GM18861 (cell line): Measurements from ENCODE around the gene FAM20A.

Source experiments
- ATAC-seq: cut with Tn5 transposase; IDR thresholded peaks from one replicate; pipeline ENCODE4 v1.9.1; 2021; ENCODE audit not compliant: unreplicated experiment

Gene FAM20A

DNA sequence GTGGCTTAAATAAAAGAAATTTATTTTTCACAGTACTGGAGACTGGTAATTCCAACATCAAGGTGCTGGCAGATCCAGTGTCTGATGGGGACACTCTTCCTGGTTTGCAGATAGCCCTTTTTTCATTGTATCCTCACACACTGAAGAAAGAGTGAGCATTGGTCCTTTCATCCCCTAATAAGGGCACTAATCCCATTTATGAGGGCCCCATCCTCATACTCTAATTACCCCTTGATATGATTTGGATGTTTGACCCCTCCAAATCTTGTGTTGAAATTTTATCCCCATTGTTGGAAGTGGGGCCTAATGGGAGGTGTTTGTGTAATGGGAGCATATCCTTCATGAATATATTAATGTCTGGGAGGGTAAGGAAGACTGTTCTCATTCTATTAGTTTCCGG is 9.4 kb upstream of the FAM20A start:
- ATAC-seq = no peak

DNA sequence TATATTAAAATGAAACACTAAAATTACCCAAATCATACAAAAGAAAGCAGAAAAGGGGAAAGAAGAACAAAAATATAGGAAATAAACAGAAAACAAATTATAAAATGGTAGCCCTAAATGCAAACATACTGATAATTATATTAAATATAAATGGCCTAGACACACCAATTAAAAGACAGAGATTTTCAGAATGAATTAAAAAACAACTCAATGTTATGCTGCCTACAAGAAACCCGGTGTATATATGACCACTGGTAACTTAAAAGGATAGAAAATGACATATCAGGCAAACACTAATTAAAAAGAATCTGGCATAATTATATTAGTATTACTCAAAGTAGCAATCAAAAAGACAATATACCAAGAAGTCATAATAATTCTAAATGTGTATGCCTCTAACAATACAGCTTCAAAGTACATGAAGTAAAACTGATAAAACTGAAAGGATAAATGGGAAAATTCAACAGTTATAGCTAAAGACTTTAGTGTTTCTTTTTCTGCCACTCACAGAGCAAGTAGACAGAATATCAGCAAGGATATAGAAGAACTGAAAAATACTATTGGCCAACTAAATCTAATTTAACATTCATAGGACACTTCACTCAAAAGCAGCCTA is 7.5 kb upstream of the FAM20A start:
- no peak for ATAC-seq

DNA sequence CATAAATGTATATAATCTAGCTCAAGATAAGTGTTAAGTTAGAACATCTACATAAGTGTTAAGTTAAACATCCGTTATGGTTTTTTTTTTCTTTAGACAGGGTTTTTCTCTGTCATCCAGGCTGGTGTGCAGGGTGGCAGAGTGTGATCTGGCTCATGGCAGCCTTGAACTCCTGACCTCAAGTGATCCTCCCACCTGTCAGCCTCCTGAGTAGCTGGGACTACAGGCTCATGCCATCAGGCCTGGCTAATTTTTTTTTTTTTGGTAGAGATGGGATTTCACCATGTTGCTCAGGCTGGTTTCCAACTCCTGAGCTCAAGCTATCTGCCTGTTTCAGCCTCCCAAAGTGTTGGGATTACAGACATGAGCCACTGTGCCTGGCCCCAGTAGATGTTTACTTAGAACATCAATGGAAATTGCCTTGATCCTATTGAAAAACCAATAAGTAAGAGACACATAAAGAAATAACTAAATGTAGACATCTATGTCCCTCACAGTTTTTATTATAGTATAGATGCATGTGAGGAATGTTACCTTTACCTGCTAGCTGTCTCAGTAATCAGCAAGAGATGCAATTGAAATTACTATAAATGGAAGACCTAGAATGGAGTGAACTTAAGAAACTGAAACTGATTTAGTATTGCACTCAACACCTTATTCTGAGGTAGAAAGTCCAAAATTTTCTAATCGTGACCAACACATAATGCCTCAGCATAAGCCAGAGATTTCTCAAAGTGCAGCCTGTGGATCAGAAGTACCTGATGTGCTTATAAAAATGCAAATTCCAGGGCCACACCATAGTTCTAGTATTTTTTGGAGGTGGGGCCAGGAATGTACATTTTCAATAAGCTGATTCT is 5.5 kb upstream of the FAM20A start:
- ATAC-seq = no peak

DNA sequence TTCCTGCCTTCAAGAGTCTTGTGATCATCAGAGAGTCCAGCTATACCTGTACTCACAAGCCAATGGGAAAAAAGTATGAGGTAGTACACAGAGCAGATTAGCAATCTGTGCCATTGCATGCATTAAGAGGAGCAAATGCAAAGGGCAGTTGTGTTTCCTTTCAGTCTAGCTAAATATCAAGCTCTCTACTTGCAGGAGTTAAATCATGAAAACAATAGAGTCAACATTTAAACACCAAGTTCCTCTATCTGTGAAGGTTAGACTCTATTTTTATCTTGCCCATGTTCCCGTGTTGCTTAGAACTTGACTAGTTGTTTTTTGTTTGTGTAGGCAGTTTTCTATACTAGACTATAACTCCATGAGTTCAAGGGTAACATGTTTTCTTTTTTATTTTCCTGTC is 4.7 kb upstream of the FAM20A start:
- no peak for ATAC-seq

DNA sequence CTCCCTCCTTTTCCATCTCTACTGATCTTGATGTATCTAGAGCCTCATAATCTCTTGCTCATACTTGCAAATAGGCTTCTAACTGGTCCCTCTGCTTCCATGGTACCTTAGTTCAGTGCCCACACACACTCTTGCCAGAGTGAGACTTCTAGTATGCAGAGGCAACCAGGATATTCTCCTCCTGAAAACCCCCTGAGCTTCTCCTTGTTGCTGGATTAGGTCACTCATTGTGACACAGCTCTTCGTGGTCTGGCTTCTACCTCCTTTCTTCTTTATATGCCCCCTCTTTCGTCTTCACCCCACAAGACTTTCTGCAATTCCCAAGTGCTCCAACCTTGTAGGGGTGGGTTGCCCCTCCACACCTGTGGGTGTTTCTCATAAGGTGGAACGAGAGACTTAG is 2.5 kb upstream of the FAM20A start:
- ATAC-seq = no peak

DNA sequence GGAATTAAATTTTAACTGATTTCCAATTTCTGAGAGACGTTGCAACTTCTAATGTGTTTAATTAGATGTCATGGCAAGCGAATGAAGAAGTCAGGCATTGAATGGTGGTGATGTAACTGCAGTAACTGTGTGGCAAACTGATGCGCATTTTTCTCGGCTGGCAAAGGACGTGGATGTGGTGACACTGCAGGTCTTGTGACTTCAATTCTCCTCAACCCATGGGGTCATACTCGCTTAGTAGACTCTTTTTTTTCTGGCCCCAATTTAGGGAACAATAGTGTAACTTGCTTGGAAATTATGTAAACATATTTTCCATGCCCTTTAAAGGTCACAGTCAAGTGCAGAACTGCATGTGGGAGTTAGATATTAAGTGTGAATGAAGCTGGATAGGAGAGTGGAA is 1.9 kb upstream of the FAM20A start:
- no peak for ATAC-seq

DNA sequence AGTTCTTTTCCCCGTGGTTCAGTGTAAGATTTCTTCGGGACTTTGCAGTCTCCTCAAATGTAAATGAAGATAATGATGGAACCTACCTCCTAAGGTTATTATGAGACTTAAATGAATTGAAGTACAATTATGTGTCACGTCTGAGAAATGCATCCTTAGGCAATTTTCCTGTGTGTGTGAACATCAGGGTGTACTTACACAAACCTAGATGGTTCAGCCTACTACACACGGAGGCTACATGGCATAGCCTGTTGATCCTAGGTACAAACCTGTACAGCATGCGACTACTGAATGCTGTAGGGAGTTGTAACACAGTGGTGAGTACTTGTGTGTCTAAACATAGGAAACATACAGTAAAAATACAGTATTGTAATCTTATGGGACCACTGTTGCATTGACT is 1.1 kb upstream of the FAM20A start:
- no peak for ATAC-seq

DNA sequence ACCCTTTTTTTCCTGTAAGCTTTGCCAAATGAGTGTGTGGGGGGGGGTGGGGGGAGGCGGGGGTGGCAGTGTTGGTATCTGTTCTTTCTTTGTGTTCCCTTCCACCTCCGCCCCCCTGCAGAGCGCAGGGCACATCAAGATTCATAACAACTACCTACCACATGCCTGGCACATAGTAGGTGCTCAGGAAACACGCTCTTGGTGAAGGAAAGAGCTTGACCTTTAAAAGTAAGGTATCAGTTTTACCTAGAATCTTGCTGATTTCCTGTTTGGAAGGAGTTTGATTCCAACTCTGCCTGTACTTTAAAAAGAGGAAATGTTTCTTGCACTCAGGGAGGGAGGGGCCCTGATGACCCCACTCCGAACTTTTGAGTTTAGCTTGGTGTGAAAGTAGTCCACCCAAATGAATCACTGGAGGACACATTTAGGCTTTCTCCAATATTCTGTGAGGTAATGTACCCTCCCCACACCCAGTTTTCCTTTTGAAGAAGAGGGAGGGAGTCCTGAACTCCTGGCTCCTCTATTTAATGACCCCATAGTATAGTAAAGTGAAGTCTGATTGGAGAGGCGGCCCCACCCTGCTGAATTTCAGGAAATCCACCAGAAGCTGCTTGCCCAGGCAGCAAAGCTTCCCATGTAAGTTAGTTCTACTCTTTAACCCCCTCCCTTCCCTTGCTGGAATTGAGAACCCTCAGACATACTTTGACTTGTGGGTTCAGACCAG is 560 bp upstream of the FAM20A start:
- ATAC-seq = no peak

DNA sequence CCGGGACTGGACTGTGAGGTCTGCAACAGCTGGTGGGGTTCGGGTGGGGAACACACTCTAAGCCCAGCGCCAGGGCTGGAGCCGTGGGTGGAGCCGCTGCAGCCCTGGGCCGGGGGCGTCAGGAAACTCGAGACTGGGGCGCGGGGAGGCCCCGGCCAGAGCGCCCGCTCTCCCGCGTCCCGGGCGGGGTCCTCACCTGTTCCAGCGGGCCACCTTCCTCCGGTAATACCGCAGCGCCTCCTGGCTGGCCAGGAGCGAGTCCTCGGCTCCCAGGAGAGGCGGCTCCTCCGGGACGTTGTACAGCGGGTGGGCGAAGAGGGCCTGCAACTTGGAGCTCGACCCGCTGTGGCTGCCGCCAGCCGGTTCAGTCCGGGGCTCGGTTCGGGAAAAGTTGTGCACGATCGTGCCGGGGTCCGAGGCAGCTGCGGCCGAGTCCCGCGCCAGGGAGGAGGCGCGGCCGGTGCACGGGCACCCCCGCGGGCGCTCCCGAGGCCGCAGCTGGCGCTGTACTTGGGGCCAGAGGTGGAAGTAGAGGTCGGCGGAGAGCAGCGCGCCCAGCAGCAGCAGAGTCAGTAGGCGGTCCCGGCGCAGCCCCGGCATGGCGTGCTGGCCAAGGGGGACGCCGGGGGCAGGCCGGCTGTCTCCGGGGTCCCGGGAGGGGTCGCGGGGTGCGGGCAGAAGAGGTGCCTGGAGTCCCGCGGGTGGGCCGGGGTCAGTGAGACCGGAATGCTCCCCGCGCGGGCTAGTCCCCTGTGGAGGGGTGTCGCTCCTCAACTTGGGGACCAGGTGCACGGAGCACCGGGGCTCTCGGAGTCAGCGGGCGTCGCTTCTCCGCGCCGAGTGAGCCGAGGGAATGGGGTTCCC is 868 bp downstream of the FAM20A start:
- ATAC-seq = no peak

DNA sequence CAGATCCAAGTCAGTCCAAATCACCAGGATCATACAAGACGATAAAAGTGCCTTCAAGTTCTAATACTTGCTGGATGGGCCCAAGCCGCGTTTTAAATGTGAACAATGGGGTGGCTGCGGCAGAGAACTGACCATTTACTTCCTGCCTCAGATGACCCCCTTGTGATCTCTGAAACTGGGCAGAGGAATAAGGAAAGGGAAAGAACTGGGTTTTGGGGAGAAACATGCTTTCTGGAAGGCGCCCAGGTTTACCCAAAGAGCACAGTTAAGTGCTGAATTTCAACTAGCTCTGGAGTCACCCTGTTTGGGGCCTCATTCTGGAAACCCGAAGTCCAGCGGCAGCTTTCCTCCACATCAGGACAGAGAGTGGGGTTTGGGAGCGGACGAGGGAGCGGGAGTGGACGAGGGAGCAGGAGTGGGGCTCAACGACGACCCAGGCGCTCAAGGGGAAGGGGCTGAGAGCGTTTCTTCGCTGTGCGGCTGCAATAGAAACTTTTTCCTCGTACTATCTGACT is 1.6 kb downstream of the FAM20A start:
- ATAC-seq = no peak

DNA sequence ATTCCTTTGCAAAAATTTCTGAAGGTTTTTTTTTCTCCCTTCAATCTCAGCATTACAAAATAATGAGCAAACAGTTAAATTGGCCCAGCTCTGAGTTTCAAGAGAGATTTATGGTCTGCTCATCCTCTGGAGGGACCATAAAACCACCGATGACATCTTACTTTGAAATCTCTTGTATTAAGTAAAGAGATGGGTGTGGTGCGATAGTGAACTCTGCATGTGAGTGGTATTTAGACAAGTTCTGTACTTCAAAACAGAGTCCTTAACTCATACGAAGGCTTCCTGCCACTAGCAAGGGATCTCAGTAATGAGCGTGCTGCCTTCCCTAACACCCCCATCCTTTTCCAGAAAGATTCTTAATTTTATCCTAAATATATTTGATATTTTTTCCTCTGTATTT is 2.1 kb downstream of the FAM20A start:
- no peak for ATAC-seq

DNA sequence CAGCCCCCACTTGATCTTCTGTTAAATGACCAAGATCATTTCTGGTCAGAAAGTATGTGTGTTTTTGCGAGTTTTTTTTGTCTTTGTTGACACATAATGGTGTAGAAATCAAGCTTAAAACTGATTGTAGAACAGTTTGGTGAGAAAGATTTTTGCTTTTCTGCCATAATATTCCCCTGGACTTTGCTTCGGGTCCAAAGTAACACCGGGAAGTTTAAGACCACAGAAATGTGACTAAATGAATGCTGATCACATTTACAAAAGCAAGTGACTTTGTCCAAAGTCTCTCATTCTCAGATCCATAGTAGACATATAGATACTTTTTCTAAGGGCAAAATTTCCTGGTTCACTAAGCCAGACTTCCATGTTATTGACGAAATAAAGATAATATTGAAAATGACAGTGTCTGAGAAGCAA is 2.6 kb downstream of the FAM20A start:
- ATAC-seq = no peak

DNA sequence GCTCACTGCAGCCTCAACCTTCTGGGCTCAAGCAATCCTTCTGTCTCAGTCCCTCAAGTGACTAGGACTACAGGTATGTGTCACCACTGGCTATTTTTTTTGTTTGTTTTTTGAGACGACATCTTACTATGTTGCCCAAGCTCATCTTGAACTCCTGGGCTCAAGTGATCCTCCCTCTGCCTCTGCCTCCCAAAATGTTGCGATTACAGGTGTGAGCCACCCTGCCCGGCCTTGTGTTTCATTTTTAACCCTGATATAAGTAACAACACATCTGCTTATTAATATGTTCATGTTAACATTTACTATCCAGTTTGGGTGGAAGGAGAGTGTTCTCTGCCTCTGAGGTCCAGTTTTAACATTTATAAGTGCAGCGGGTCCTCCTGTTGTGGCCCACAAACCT is 3.1 kb downstream of the FAM20A start:
- no peak for ATAC-seq

DNA sequence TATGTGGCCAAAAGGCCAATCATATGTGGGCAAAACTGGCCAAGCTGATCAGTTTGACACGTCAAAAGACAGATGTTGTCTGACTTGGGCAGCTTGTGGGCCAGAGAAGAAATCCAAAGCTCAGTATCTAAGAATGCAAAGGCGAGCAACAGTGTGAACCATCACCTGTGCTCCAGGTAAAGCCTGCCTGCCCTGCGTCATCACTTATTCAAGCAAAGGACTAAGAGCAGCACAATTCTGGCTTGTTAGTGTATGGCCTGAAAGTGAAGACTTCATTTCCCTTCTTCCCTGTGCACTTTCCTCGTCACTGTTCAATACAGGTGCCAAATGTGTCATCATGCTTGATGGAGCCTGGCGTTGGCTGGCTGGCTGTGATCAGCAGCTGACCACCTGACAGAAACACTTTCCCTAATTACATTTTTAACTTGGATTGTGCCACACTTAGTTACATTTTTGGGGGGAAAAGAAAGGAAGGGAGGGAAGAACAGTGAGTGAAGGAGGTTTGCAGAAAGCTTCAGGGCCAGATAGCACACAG is 4.7 kb downstream of the FAM20A start:
- no peak for ATAC-seq

DNA sequence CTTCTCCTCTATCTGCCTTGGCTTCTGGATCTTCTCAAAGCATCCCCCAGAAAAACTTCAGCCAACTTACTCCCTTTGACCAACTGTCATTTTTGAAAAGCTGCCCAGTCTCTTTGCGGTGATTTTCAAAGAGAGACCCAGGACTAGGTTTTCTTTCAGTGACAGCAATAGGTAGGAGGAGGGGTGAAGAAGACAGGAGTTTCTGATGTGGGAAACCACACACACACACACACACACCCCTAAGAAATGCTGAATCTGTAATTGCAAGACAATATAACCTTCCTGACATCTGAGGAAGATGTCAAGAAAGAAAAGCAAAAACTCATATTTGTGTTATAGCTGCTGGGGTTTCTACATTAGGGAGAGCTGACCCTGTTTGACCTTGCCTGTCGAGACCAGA is 5.2 kb downstream of the FAM20A start:
- no peak for ATAC-seq

DNA sequence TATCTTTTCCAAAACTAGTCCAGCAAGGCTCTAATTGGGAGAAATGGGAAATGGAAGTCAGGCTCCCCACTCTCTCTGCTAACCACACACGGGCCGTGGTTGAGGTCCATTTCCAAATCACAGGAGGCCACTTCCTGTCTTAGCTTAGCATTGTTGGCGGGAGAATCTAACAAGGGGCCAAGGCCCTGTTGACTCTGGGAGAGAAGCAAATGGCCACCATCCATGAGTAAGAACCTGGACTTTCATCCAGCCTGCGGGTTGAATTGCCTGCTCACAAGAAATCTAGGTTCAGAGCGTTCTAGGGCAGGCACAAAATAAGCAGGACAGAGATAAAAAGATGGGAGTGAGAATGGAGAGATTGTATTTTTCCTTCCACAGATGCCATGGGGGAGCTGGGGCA is 5.7 kb downstream of the FAM20A start:
- ATAC-seq = no peak

DNA sequence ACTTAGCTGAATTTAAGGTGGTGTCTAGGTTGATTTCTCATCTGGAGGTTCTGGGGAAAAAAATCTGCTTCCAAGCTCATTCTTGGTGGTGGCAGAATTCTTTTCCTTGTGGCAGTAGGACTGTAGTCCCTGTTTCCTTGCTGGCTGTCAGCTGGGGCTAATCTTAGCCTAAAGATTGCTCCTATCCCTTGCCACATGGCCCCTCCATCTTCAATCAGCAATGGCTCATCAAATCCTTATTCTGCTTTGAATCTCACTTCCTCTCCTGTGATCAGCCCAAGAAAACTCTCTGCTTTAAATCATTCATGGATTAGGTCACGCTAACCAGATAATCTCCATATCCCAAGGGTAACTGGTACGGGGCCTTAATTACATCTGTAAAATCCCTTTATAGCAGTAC is 6.6 kb downstream of the FAM20A start:
- no peak for ATAC-seq

DNA sequence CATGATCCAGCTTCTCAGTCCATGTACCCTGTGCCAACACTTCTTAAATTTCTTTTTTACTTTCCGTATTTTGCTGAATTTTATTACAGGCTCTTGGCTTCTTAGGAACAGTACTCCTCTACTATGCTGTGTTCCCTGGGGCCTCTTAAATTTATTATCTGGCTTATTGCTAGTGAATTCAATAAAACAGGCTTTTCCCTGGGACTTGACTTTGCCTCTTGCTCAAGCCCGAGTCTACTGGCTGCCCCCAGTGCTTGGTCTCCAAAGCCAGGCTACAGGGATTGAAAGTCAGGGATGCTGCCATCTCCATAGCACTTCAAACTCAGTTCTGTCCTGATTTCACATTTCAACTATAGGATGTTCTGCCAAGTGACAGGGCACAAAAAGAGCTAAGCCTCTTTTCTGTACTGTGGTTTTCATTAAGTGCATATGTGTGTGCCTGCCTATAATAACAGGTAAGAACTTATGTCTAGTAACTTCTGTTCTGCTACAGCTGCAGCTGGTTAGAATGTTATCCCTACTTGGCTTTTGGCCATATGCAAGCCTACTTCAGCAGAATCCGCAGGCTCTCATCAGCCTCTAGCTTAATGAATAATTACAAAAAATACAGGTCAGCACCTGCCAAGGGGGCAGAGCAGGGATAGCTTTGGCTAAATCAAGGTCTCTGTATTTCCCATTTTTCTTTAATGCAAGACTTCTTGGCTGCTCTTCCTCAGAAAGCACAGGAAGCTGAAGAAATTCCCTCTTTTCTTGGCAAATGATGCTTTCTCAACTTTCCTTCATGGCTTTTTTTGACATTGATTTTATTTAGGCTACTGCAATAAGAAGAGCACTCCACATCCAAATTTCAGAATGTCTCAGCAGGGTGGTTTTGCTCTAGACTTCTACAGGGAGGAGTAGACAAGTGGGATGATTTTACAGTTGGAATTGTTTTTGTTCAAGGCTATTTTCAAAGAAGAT is 8.2 kb downstream of the FAM20A start:
- no peak for ATAC-seq

DNA sequence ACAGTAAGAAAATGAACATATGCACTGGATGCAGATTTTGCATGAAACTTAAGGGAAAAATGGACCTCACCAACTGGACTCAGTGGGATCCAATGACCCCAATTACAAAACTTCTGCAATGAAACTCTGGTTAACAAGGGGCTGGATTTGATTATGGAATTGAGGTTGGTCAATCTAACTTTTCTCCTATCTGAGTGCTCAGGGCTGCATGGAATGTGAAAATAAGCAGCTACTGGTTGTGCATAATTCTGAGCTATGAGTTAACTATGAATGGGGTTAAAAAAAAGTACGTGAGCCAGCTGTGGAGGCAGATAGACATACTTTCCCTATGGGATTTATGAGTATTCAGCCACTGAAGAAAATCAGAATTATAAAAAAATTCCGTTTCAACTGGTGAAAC is 9.2 kb downstream of the FAM20A start:
- no peak for ATAC-seq

DNA sequence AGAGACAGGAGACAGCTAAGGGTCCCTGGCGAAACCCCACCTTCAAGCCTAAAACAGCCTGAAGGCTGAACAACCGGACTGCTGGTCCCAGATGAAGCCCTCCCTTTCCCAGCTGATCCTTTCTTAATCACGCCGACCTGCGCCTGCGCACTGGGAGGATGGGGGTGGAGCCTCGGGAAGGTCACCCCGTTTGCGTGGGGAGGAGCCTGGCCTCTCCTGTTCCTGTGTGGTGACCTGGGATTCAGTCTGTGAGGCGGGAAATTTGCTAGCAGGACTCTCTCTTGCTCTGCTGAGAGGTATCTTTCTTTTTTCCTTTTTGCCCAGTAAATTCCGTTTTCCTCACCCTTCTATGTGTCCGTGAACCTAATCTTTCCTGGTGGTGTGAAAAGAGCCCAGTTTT is 9.6 kb downstream of the FAM20A start:
- ATAC-seq = no peak
